Stimulated activated CD8-positive, alpha-beta memory T cell treated with anti-CD3 and anti-CD28 coated beads, Interleukin-4, amount 100 ng/mL, for 4 hours (primary cell): ENCODE measurements around the gene ARHGAP24.

ENCODE experiments used
- DNase-seq, 2 donors: peaks; one replicate each; pipeline ENCODE4 v3.0.0-alpha.2; 2020; ENCODE audit warnings: low read depth in 2 of 2, low spot score in 1 of 2

ARHGAP24 gene

GRCh38 chr4:85474818-85475630 lies at the start of gene ARHGAP24:
Gene ARHGAP24 (plus strand): TSS chr4:85475150.
- DNase-seq: no peak

- no peak for DNase-seq
Measured at GRCh38 chr4:85426366-85426765, 48.6 kb upstream of the ARHGAP24 start.

- no peak for DNase-seq
Measured at GRCh38 chr4:85427123-85427522, 47.8 kb upstream of the ARHGAP24 start.

GRCh38 chr4:85430226-85430625 lies 44.7 kb upstream of the ARHGAP24 start:
- DNase-seq: no peak

- no peak for DNase-seq
Measured at GRCh38 chr4:85430697-85431096, 44.3 kb upstream of the ARHGAP24 start.

- DNase-seq: no peak
Measured at GRCh38 chr4:85431156-85431555, 43.8 kb upstream of the ARHGAP24 start.

GRCh38 chr4:85431881-85432485 lies 43.0 kb upstream of the ARHGAP24 start:
- no peak for DNase-seq

GRCh38 chr4:85445050-85445639 lies 29.8 kb upstream of the ARHGAP24 start:
- no peak for DNase-seq

GRCh38 chr4:85446141-85446861 lies 28.6 kb upstream of the ARHGAP24 start:
- no peak for DNase-seq

GRCh38 chr4:85448906-85449890 lies 25.8 kb upstream of the ARHGAP24 start:
- no peak for DNase-seq

- no peak for DNase-seq
Measured at GRCh38 chr4:85452058-85452731, 22.8 kb upstream of the ARHGAP24 start.

- DNase-seq: no peak
Measured at GRCh38 chr4:85455942-85456341, 19.0 kb upstream of the ARHGAP24 start.

- no peak for DNase-seq
Measured at GRCh38 chr4:85457752-85458467, 17.0 kb upstream of the ARHGAP24 start.

- no peak for DNase-seq
Measured at GRCh38 chr4:85459736-85460135, 15.2 kb upstream of the ARHGAP24 start.

GRCh38 chr4:85474356-85474755 lies 594 bp upstream of the ARHGAP24 start:
- no peak for DNase-seq

- DNase-seq: no peak
Measured at GRCh38 chr4:85475631-85476233, 782 bp downstream of the ARHGAP24 start.

GRCh38 chr4:85476381-85476780 lies 1.4 kb downstream of the ARHGAP24 start:
- no peak for DNase-seq

- no peak for DNase-seq
Measured at GRCh38 chr4:85477534-85477933, 2.6 kb downstream of the ARHGAP24 start.

GRCh38 chr4:85478576-85478975 lies 3.6 kb downstream of the ARHGAP24 start:
- no peak for DNase-seq
